HFFc6 (cell line): ENCODE measurements around the gene SLAMF6. TPM values are rescaled to one million over a fixed set of nuclear protein-coding genes. Genes with fewer than 3 reads are reported as not detected.
A peak's percentile ranks its signal among the peaks of the same experiment; 100 is the strongest.

Source experiments
- DNase-seq: peaks from one replicate; pipeline ENCODE4 v3.0.0-alpha.2; 2018
- H3K27ac Mint-ChIP-seq: 2 replicates; pipeline ENCODE4 v1.8.0; 2020; ENCODE audit warnings: mild to moderate bottlenecking, mixed read lengths
- H3K27me3 Mint-ChIP-seq: 2 replicates; pipeline ENCODE4 v1.8.0; 2021; ENCODE audit warnings: mild to moderate bottlenecking, moderate library complexity, mixed read lengths; ENCODE audit not compliant: insufficient read depth
- H3K36me3 Mint-ChIP-seq: 2 replicates; pipeline ENCODE4 v1.8.0; 2021; ENCODE audit warnings: low read depth, mixed read lengths
- H3K4me1 Mint-ChIP-seq: 2 replicates; pipeline ENCODE4 v1.8.0; 2020; ENCODE audit warnings: low read depth, mixed read lengths
- H3K4me3 Mint-ChIP-seq: 2 replicates; pipeline ENCODE4 v1.8.0; 2020; ENCODE audit warnings: mild to moderate bottlenecking, moderate library complexity, mixed read lengths
- H3K9me3 Mint-ChIP-seq: 2 replicates; pipeline ENCODE4 v1.8.0; 2020; ENCODE audit warnings: mild to moderate bottlenecking, mixed read lengths
- total RNA-seq, 6 experiments: library from RNA; stranded (reverse); fragmentation: NEBNext Ultra II Directional; extraction: Animal tissue kit (Norgen Biotek cat#: 25700); gene quantifications; 2 replicates in 1 of 6; 3 replicates in 5 of 6; pipeline ENCODE4 v1.2.3, GENCODE V29; 2021
- TF ChIP-seq, protein P1 (sequence below): fragments of 200-600 bp; sonication (generic); IDR thresholded peaks from 2 replicates; pipeline ENCODE4 v1.5.0; 2021; ENCODE audit warnings: antibody characterized with exemption, mild to moderate bottlenecking

Gene SLAMF6
- total RNA-seq, 6 experiments from 2014 or later, result not detected

DNA sequence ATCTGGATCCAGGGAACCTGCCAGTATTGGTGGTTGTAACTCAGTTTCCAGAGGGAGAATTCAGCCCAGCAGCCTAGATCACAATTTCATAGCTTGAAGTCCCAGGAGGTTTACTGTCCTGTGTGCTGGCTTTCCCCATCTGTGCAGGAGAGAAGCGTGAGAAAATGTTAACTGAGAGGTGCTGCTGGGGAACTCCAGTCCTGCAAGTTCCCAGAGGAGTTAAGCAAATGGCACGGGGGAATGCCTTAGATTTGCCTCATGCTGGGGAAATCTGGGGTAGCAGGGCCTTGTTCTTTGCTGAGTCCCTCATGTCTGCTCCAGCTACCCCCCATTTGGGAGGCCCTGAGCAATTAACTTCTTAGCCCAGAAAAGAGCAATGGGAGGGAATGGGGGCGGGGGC, 25.1 kb upstream of the SLAMF6 start:
- H3K9me3 Mint-ChIP-seq, result no peaks in the 10 kb centered on the region; the same call in 1 of the 2 replicates
- no peaks in the 10 kb centered on the region for H3K36me3 Mint-ChIP-seq
- no peak for DNase-seq
- H3K4me1 Mint-ChIP-seq, result no peaks in the 10 kb centered on the region
- TF ChIP-seq, protein P1, sequence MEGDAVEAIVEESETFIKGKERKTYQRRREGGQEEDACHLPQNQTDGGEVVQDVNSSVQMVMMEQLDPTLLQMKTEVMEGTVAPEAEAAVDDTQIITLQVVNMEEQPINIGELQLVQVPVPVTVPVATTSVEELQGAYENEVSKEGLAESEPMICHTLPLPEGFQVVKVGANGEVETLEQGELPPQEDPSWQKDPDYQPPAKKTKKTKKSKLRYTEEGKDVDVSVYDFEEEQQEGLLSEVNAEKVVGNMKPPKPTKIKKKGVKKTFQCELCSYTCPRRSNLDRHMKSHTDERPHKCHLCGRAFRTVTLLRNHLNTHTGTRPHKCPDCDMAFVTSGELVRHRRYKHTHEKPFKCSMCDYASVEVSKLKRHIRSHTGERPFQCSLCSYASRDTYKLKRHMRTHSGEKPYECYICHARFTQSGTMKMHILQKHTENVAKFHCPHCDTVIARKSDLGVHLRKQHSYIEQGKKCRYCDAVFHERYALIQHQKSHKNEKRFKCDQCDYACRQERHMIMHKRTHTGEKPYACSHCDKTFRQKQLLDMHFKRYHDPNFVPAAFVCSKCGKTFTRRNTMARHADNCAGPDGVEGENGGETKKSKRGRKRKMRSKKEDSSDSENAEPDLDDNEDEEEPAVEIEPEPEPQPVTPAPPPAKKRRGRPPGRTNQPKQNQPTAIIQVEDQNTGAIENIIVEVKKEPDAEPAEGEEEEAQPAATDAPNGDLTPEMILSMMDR, result no peak
- H3K4me3 Mint-ChIP-seq, result no peak overlapping the region
- H3K27me3 Mint-ChIP-seq, result no peaks in the 10 kb centered on the region; the same call in 1 of the 2 replicates
- no peak overlapping the region for H3K27ac Mint-ChIP-seq

DNA sequence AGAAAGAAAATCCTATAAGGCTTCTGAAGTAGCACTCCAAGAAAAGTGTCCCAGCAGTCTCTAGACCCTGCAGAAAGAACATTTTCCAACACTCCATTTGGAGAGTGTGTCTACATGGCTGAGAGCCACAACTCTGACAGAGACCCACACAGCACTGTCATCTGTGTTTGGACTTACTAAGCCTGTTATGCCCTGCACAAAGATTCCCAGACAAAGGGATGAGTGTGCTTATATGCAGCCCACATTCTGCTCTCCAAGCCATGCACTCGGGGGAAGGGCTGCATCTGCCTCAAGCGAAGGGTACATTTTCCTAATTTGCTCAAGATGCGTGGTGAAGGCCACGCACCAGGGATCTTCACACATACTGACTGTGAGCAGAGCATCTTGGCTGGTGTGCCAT, 24.4 kb upstream of the SLAMF6 start:
- TF ChIP-seq, protein P1, result no peak
- no peaks in the 10 kb centered on the region; the same call in 1 of the 2 replicates for H3K9me3 Mint-ChIP-seq
- H3K27me3 Mint-ChIP-seq, result no peaks in the 10 kb centered on the region; the same call in 1 of the 2 replicates
- no peak overlapping the region for H3K27ac Mint-ChIP-seq
- DNase-seq, result no peak
- no peaks in the 10 kb centered on the region for H3K36me3 Mint-ChIP-seq
- no peak overlapping the region for H3K4me3 Mint-ChIP-seq
- H3K4me1 Mint-ChIP-seq, result no peaks in the 10 kb centered on the region

DNA sequence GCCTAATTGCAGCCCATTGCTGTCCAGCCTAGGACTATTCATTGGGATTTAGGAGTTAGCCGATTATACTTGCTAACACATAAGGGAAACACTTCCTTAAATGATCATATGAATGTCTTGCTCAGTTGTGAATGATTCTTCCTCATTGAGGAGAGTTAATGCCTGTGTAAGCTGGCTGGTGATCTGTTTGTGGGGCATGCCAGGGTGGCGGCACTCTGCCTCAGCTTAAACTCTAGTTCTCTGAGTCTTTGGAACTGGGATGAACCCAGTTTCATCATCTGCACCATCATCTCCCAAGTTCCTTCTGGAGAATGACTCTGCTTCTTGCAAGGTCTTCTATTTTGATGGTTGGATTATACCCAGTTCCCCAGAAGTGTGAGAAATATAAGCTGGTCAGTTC, 23.9 kb upstream of the SLAMF6 start:
- H3K27me3 Mint-ChIP-seq, result no peaks in the 10 kb centered on the region; the same call in 1 of the 2 replicates
- no peak overlapping the region for H3K27ac Mint-ChIP-seq
- no peak for DNase-seq
- no peaks in the 10 kb centered on the region for H3K4me1 Mint-ChIP-seq
- H3K9me3 Mint-ChIP-seq, result no peaks in the 10 kb centered on the region; the same call in 1 of the 2 replicates
- H3K4me3 Mint-ChIP-seq, result no peak overlapping the region
- H3K36me3 Mint-ChIP-seq, result no peaks in the 10 kb centered on the region
- TF ChIP-seq, protein P1, result no peak

DNA sequence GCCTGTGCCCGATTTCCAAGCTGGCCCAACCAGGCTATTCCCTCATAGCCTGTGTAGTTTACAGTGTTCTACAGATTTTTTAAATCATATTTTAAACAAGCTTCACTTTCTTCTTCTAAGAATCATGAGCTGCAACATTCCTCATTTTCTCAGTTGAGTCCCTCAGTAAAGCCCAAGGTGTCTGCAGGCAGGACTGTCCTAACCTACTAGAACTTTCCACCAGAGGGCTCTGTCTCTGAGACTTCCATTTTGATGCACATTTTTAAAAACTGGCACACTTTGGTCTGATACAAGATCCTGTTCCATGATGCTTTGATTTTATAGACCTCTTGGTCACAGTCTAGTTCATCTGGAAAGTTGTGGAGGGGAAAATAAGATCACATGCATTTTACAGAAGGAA, 21.6 kb upstream of the SLAMF6 start:
- no peaks in the 10 kb centered on the region; the same call in 1 of the 2 replicates for H3K27me3 Mint-ChIP-seq
- no peak overlapping the region for H3K4me3 Mint-ChIP-seq
- H3K27ac Mint-ChIP-seq, result no peak overlapping the region
- H3K4me1 Mint-ChIP-seq, result no peaks in the 10 kb centered on the region
- TF ChIP-seq, protein P1, result peak; percentile 68
- peak; percentile 9 for DNase-seq
- H3K36me3 Mint-ChIP-seq, result no peaks in the 10 kb centered on the region
- no peaks in the 10 kb centered on the region; the same call in 1 of the 2 replicates for H3K9me3 Mint-ChIP-seq

DNA sequence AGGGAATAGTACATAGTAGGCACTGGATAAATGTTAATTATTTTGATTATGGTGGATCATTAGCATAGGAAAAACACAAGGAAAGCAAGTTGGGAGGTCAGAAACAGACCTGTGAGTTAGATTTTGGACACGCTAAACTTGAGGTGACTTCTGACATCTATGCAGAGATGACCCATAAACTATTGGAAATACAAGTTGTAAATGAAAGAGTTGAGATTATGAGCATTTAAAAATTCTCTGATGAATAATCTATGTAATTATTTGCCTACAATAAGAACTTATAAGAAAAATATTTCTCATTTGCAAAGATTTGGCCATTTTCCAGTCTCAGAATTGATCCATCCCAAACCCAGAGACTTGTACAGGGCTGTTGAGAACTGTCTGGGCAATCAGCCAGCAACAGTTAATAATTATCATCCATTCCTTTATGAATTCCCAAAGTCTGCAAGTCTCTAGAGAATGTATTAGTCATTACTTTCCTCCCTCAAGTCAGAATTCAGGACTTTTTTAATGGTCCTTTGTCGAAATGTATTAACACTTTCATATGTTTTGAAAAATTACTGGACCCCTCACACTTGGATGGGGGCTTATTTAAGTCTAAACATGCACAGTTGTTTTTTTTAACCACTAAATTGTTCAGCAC, 19.4 kb upstream of the SLAMF6 start:
- H3K4me3 Mint-ChIP-seq, result no peak overlapping the region
- DNase-seq, result no peak
- TF ChIP-seq, protein P1, result no peak
- no peaks in the 10 kb centered on the region for H3K36me3 Mint-ChIP-seq
- no peaks in the 10 kb centered on the region; the same call in none of the 2 replicates for H3K27me3 Mint-ChIP-seq
- no peaks in the 10 kb centered on the region for H3K4me1 Mint-ChIP-seq
- no peak overlapping the region for H3K27ac Mint-ChIP-seq
- H3K9me3 Mint-ChIP-seq, result no peaks in the 10 kb centered on the region
